ENCODE data around the gene GALNT15.

GALNT15 gene

DNA sequence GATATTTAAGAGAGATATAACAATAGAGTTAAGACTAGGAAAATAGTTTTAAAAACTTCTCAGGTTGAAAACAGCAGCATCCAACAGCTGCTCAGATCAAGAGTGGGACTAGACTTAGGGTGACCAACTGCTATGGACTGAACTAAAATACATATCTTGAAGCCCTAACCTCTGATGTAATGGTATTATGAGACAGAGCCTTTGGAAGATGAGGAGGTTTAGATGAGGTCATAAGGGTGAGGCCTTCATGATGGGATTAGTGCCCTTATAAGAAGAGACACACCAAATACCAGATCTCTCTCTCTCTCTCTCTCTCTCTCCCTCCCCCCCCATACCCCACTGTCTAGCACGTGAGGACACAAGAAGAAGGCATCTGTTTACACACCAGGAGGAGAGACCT is 37.4 kb upstream of the GALNT15 start:
- Histone ChIP-seq H3K9ac (ENCODE audit: low read length) (no peak overlapping the region), H2BK120ac (ENCODE audit: insufficient read depth, low read length, poor library complexity) (no peak overlapping the region), H3K27me3 (ENCODE audit: insufficient read depth, low read length) (no peaks in the 10 kb centered on the region), H2AFZ (ENCODE audit: insufficient read depth, low read length, poor library complexity) (no peak overlapping the region), H3K79me2 (ENCODE audit: control insufficient read depth, insufficient read depth, low read length, poor library complexity) (no peaks in the 10 kb centered on the region), H4K91ac (ENCODE audit: low read depth, low read length) (no peak overlapping the region), H3K18ac (ENCODE audit: low read length) (no peak overlapping the region), H2AK5ac (ENCODE audit: low read length) (no peak overlapping the region), H3K4me2 (ENCODE audit: low read length) (no peak overlapping the region), H3K23ac (ENCODE audit: low read length) (no peak overlapping the region), H2BK5ac (ENCODE audit: low read depth, low read length, poor library complexity) (no peak overlapping the region), H3K36me3 (ENCODE audit: control insufficient read depth in 1 of 2, insufficient read depth in 2 of 2, low read length in 2 of 2) (no peaks in the 10 kb centered on the region), H3K4ac (ENCODE audit: low read depth, low read length) (no peak overlapping the region), H3K14ac (ENCODE audit: low read length) (no peak overlapping the region), H3K9me3 (ENCODE audit: insufficient read depth, low read depth, low read length) (peaks cover 6% of the 10 kb centered on the region), H4K8ac (ENCODE audit: low read depth, low read length) (no peak overlapping the region), H3K27ac (ENCODE audit: low read depth, low read length) (no peak overlapping the region), H4K12ac (ENCODE audit: low read depth, low read length) (no peak overlapping the region), H3K4me1 (ENCODE audit: control insufficient read depth in 1 of 2, insufficient read depth in 2 of 2, low read length in 2 of 2) (no peaks in the 10 kb centered on the region), H3K79me1 (ENCODE audit: low read length) (no peaks in the 10 kb centered on the region), H2BK12ac (ENCODE audit: low read length) (no peak overlapping the region), H3K4me3 (ENCODE audit: low read depth, low read length) (no peak overlapping the region)
- DNase-seq = no peak
- no CpG with 5 or more reads among the region's 1 CpG for WGBS (ENCODE audit: extremely low coverage, insufficient coverage, insufficient read length)

- Histone ChIP-seq H3K27ac (ENCODE audit: low read depth, low read length) (no peak overlapping the region), H3K27me3 (ENCODE audit: insufficient read depth, low read length) (no peaks in the 10 kb centered on the region), H3K4ac (ENCODE audit: low read depth, low read length) (no peak overlapping the region), H3K4me3 (ENCODE audit: low read depth, low read length) (no peak overlapping the region), H2BK5ac (ENCODE audit: low read depth, low read length, poor library complexity) (no peak overlapping the region), H3K79me1 (ENCODE audit: low read length) (no peaks in the 10 kb centered on the region), H2BK12ac (ENCODE audit: low read length) (no peak overlapping the region), H3K9ac (ENCODE audit: low read length) (no peak overlapping the region), H3K14ac (ENCODE audit: low read length) (no peak overlapping the region), H3K4me2 (ENCODE audit: low read length) (no peak overlapping the region), H3K36me3 (ENCODE audit: control insufficient read depth in 1 of 2, insufficient read depth in 2 of 2, low read length in 2 of 2) (no peaks in the 10 kb centered on the region), H4K12ac (ENCODE audit: low read depth, low read length) (no peak overlapping the region), H2BK120ac (ENCODE audit: insufficient read depth, low read length, poor library complexity) (no peak overlapping the region), H2AFZ (ENCODE audit: insufficient read depth, low read length, poor library complexity) (no peak overlapping the region), H2AK5ac (ENCODE audit: low read length) (no peak overlapping the region), H3K23ac (ENCODE audit: low read length) (no peak overlapping the region), H4K8ac (ENCODE audit: low read depth, low read length) (no peak overlapping the region), H3K4me1 (ENCODE audit: control insufficient read depth in 1 of 2, insufficient read depth in 2 of 2, low read length in 2 of 2) (no peaks in the 10 kb centered on the region), H3K9me3 (ENCODE audit: insufficient read depth, low read depth, low read length) (peaks cover 6% of the 10 kb centered on the region), H3K18ac (ENCODE audit: low read length) (no peak overlapping the region), H3K79me2 (ENCODE audit: control insufficient read depth, insufficient read depth, low read length, poor library complexity) (no peaks in the 10 kb centered on the region), H4K91ac (ENCODE audit: low read depth, low read length) (no peak overlapping the region)
- no CpG with 5 or more reads among the region's 6 CpGs for WGBS (ENCODE audit: extremely low coverage, insufficient coverage, insufficient read length)
- no peak for DNase-seq
Observed at GRCh38 chr3:16137977-16138376, 36.5 kb upstream of the GALNT15 start.

DNA sequence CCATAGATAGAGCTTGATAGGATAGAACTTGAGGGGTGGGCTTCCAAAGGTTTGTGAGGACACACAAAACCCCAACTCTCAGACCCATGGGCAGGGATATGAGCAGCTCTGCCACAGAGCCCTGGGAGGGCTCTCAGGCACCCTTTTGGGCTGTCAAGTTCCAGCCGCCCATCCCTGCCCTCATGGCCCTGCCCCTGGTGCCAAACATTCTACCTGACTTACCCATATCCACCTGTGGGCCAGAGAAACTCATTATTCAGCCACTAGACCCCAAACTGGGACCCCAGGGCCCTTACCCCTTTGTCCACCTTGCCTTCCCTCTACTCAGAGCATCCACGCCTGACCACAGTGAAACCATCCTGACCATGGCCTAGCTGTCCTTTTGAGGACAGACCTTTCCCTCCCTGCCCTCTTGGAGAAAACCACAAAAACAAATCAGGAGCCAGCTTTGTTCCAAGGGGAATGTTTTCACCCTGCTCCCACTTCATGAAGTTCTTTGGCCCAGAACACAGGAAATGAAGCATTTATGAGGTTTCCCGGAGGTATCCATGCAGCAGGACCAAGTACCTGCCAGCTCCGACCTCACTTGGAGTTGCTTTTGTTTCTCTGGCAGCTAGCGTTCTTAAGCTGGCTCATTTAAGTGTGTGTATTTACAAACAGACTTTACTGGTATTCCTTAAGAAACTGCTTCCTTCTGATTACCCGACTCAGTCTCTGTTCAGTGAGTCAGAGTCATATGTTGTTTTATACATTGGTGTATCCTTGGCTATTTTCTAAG is 34.2 kb upstream of the GALNT15 start:
- Histone ChIP-seq H3K18ac (ENCODE audit: low read length) (no peak overlapping the region), H3K9me3 (ENCODE audit: insufficient read depth, low read depth, low read length) (peaks cover 12% of the 10 kb centered on the region), H3K27me3 (ENCODE audit: insufficient read depth, low read length) (no peaks in the 10 kb centered on the region), H2BK5ac (ENCODE audit: low read depth, low read length, poor library complexity) (no peak overlapping the region), H2AFZ (ENCODE audit: insufficient read depth, low read length, poor library complexity) (no peak overlapping the region), H3K14ac (ENCODE audit: low read length) (no peak overlapping the region), H2BK12ac (ENCODE audit: low read length) (no peak overlapping the region), H3K79me2 (ENCODE audit: control insufficient read depth, insufficient read depth, low read length, poor library complexity) (no peaks in the 10 kb centered on the region), H3K79me1 (ENCODE audit: low read length) (no peaks in the 10 kb centered on the region), H3K36me3 (ENCODE audit: control insufficient read depth in 1 of 2, insufficient read depth in 2 of 2, low read length in 2 of 2) (no peaks in the 10 kb centered on the region), H4K91ac (ENCODE audit: low read depth, low read length) (no peak overlapping the region), H4K12ac (ENCODE audit: low read depth, low read length) (no peak overlapping the region), H4K8ac (ENCODE audit: low read depth, low read length) (no peak overlapping the region), H3K9ac (ENCODE audit: low read length) (no peak overlapping the region), H3K27ac (ENCODE audit: low read depth, low read length) (no peak overlapping the region), H2AK5ac (ENCODE audit: low read length) (no peak overlapping the region), H3K23ac (ENCODE audit: low read length) (no peak overlapping the region), H3K4me2 (ENCODE audit: low read length) (no peak overlapping the region), H3K4ac (ENCODE audit: low read depth, low read length) (no peak overlapping the region), H2BK120ac (ENCODE audit: insufficient read depth, low read length, poor library complexity) (no peak overlapping the region), H3K4me1 (ENCODE audit: control insufficient read depth in 1 of 2, insufficient read depth in 2 of 2, low read length in 2 of 2) (no peaks in the 10 kb centered on the region), H3K4me3 (ENCODE audit: low read depth, low read length) (no peak overlapping the region)
- no CpG with 5 or more reads among the region's 6 CpGs for WGBS (ENCODE audit: extremely low coverage, insufficient coverage, insufficient read length)
- DNase-seq = no peak

- Histone ChIP-seq H3K27me3 (ENCODE audit: insufficient read depth, low read length) (no peaks in the 10 kb centered on the region), H3K4ac (ENCODE audit: low read depth, low read length) (no peak overlapping the region), H3K79me2 (ENCODE audit: control insufficient read depth, insufficient read depth, low read length, poor library complexity) (no peaks in the 10 kb centered on the region), H3K18ac (ENCODE audit: low read length) (no peak overlapping the region), H3K36me3 (ENCODE audit: control insufficient read depth in 1 of 2, insufficient read depth in 2 of 2, low read length in 2 of 2) (no peaks in the 10 kb centered on the region), H3K79me1 (ENCODE audit: low read length) (no peaks in the 10 kb centered on the region), H4K91ac (ENCODE audit: low read depth, low read length) (no peak overlapping the region), H3K4me1 (ENCODE audit: control insufficient read depth in 1 of 2, insufficient read depth in 2 of 2, low read length in 2 of 2) (no peaks in the 10 kb centered on the region), H3K27ac (ENCODE audit: low read depth, low read length) (no peak overlapping the region), H3K4me3 (ENCODE audit: low read depth, low read length) (no peak overlapping the region), H3K9me3 (ENCODE audit: insufficient read depth, low read depth, low read length) (peaks cover 14% of the 10 kb centered on the region), H3K23ac (ENCODE audit: low read length) (no peak overlapping the region), H3K14ac (ENCODE audit: low read length) (no peak overlapping the region), H4K12ac (ENCODE audit: low read depth, low read length) (no peak overlapping the region), H2BK12ac (ENCODE audit: low read length) (no peak overlapping the region), H2AFZ (ENCODE audit: insufficient read depth, low read length, poor library complexity) (no peak overlapping the region), H3K9ac (ENCODE audit: low read length) (no peak overlapping the region), H2BK5ac (ENCODE audit: low read depth, low read length, poor library complexity) (no peak overlapping the region), H4K8ac (ENCODE audit: low read depth, low read length) (no peak overlapping the region), H2BK120ac (ENCODE audit: insufficient read depth, low read length, poor library complexity) (no peak overlapping the region), H2AK5ac (ENCODE audit: low read length) (no peak overlapping the region), H3K4me2 (ENCODE audit: low read length) (no peak overlapping the region)
- WGBS (ENCODE audit: extremely low coverage, insufficient coverage, insufficient read length) = no CpG with 5 or more reads among the region's 2 CpGs
- DNase-seq = no peak
Observed at GRCh38 chr3:16140894-16141285, 33.6 kb upstream of the GALNT15 start.

All from trophoblast cell (in vitro differentiated cells and primary cell).